ENCODE results near the gene IFIT2.
"Not testable (repeated sequence)": the region's sequence is repeated elsewhere in the genome, so short reads cannot be mapped to it uniquely, and the experiment has no call there.

Gene IFIT2

GRCh38 chr10:89301721-89302445 lies at the start of gene IFIT2:
Gene IFIT2 (plus strand): TSS chr10:89302046. CDS start chr10:89302124, 78 bp downstream.
- Histone ChIP-seq H4K20me1 (peaks cover 0 to 8% (median 0%) of the 10 kb centered on the region in 11 experiments; a peak in 2 of 22 replicates), H3K9me3 (replicated peaks in 1 of 11) (peaks cover 0 to 38% (median 24%) of the 10 kb centered on the region in 11 experiments; a peak in 19 of 22 replicates), H3K9ac (peak within 1 kb of the TSS; percentile 69 to 85 (median 79)), H3K27ac (peak within 1 kb of the TSS; percentile 48 to 93 (median 88); a peak in 21 of 22 replicates), H3K36me3 (peaks cover 7 to 16% (median 13%) of the 10 kb centered on the region in 11 experiments; a peak in 19 of 22 replicates), H3K4me2 (peak within 1 kb of the TSS; percentile 78 to 97 (median 94)), H3K27me3 (no peaks in the 10 kb centered on the region), H3K4me3 (peak within 1 kb of the TSS; percentile 55 to 73 (median 64)), H3K4me1 (peaks cover 36 to 67% (median 52%) of the 10 kb centered on the region in 10 experiments)
- no peak for TF ChIP-seq Cebpa-rat (IDR thresholded peaks at IDR 0.05)

- Histone ChIP-seq H3K27ac (peak overlapping the region in 6 of 11 experiments; percentile 1 to 82 (median 19); a peak in 7 of 22 replicates), H3K36me3 (peaks cover 0 to 9% (median 5%) of the 10 kb centered on the region in 11 experiments; a peak in 12 of 22 replicates), H3K9ac (0 out of 22 replicates have a peak overlapping the region, but pooled peaks of 1 of the 11 experiments have one; percentile 82), H3K27me3 (no peaks in the 10 kb centered on the region), H3K9me3 (replicated peaks in 1 of 11) (peaks cover 29 to 39% (median 35%) of the 10 kb centered on the region in 11 experiments), H3K4me2 (peak overlapping the region in 4 of 11 experiments; percentile 39 to 87 (median 84); a peak in 10 of 22 replicates), H4K20me1 (peaks cover 0 to 27% (median 0%) of the 10 kb centered on the region in 11 experiments; a peak in 3 of 22 replicates), H3K4me1 (peaks cover 10 to 67% (median 30%) of the 10 kb centered on the region in 10 experiments), H3K4me3 (peak overlapping the region in 6 of 10 experiments; percentile 79 to 98 (median 90); a peak in 10 of 20 replicates)
- TF ChIP-seq Cebpa-rat (IDR thresholded peaks at IDR 0.05) = no peak
Observed at GRCh38 chr10:89252225-89252585, 49.6 kb upstream of the IFIT2 start.

- H3K4me3 ChIP-seq, H4K20me1 ChIP-seq, H3K36me3 ChIP-seq, H3K9ac ChIP-seq, H3K27me3 ChIP-seq: not testable (repeated sequence)
- H3K4me2 ChIP-seq = peak overlapping the region in 4 of 11 experiments; percentile 66 to 86 (median 80); a peak in 9 of 22 replicates
- H3K27ac ChIP-seq = peak overlapping the region in 2 of 11 experiments; percentile 61; a peak in 3 of 22 replicates
- peaks cover 29 to 39% (median 35%) of the 10 kb centered on the region in 11 experiments for H3K9me3 ChIP-seq (replicated peaks in 1 of 11)
- peaks cover 10 to 68% (median 31%) of the 10 kb centered on the region in 10 experiments for H3K4me1 ChIP-seq
Observed at GRCh38 chr10:89255091-89255579, 46.7 kb upstream of the IFIT2 start.

- Histone ChIP-seq H4K20me1 (no peaks in the 10 kb centered on the region; a peak in 1 of 22 replicates), H3K4me1 (peaks cover 5 to 70% (median 28%) of the 10 kb centered on the region in 10 experiments; a peak in 19 of 20 replicates), H3K4me3 (peak overlapping the region in 1 of 10 experiments; percentile 1; a peak in 1 of 20 replicates), H3K4me2 (peak overlapping the region in 6 of 11 experiments; percentile 21 to 86 (median 72); a peak in 12 of 22 replicates), H3K9ac (0 out of 22 replicates have a peak overlapping the region, but pooled peaks of 2 of the 11 experiments have one; percentile 15 to 40), H3K9me3 (replicated peaks in 1 of 11) (peaks cover 29 to 39% (median 35%) of the 10 kb centered on the region in 11 experiments), H3K27ac (peak overlapping the region in 4 of 11 experiments; percentile 57 to 61 (median 61); a peak in 8 of 22 replicates), H3K36me3 (peaks cover 0 to 9% (median 0%) of the 10 kb centered on the region in 11 experiments; a peak in 8 of 22 replicates), H3K27me3 (no peaks in the 10 kb centered on the region)
- 0 out of 22 replicates have a peak, but pooled peaks of 1 of the 11 experiments have one; percentile 27 for TF ChIP-seq Cebpa-rat (IDR thresholded peaks at IDR 0.05)
Observed at GRCh38 chr10:89255793-89256192, 46.1 kb upstream of the IFIT2 start.

GRCh38 chr10:89256340-89256739 lies 45.5 kb upstream of the IFIT2 start:
- Histone ChIP-seq H3K9me3 (replicated peaks in 1 of 11) (peaks cover 29 to 39% (median 35%) of the 10 kb centered on the region in 11 experiments), H3K36me3 (peaks cover 0 to 9% (median 0%) of the 10 kb centered on the region in 11 experiments; a peak in 8 of 22 replicates), H3K27me3 (no peaks in the 10 kb centered on the region), H3K9ac (peak overlapping the region in 2 of 11 experiments; percentile 15 to 40; a peak in 1 of 22 replicates), H3K4me1 (peaks cover 0 to 74% (median 25%) of the 10 kb centered on the region in 10 experiments; a peak in 17 of 20 replicates), H3K4me3 (no peak overlapping the region), H3K4me2 (peak overlapping the region in 6 of 11 experiments; percentile 21 to 86 (median 72); a peak in 11 of 22 replicates), H4K20me1 (no peaks in the 10 kb centered on the region), H3K27ac (peak overlapping the region in 4 of 11 experiments; percentile 57 to 61 (median 61); a peak in 7 of 22 replicates)
- no peak for TF ChIP-seq Cebpa-rat (IDR thresholded peaks at IDR 0.05)

- Histone ChIP-seq H3K4me2 (peak overlapping the region in 4 of 11 experiments; percentile 66 to 86 (median 80); a peak in 7 of 22 replicates), H3K4me3 (no peak overlapping the region), H3K27me3 (no peaks in the 10 kb centered on the region), H3K9me3 (replicated peaks in 1 of 11) (peaks cover 29 to 39% (median 35%) of the 10 kb centered on the region in 11 experiments), H3K27ac (peak overlapping the region in 1 of 11 experiments; percentile 61; a peak in 2 of 22 replicates), H3K36me3 (peaks cover 0 to 9% (median 0%) of the 10 kb centered on the region in 11 experiments; a peak in 8 of 22 replicates), H3K9ac (no peak overlapping the region), H4K20me1 (no peaks in the 10 kb centered on the region), H3K4me1 (peaks cover 0 to 73% (median 25%) of the 10 kb centered on the region in 10 experiments; a peak in 14 of 20 replicates)
- TF ChIP-seq Cebpa-rat (IDR thresholded peaks at IDR 0.05) = no peak
Observed at GRCh38 chr10:89256962-89257361, 44.9 kb upstream of the IFIT2 start.

GRCh38 chr10:89257581-89257980 lies 44.3 kb upstream of the IFIT2 start:
- Histone ChIP-seq H3K36me3 (peaks cover 0 to 9% (median 0%) of the 10 kb centered on the region in 11 experiments; a peak in 8 of 22 replicates), H3K9me3 (replicated peaks in 1 of 11) (peaks cover 29 to 35% (median 32%) of the 10 kb centered on the region in 11 experiments), H3K27me3 (no peaks in the 10 kb centered on the region), H3K4me2 (peak overlapping the region in 3 of 11 experiments; percentile 15 to 81 (median 54); a peak in 5 of 22 replicates), H3K9ac (no peak overlapping the region), H3K4me1 (peaks cover 0 to 74% (median 23%) of the 10 kb centered on the region in 10 experiments; a peak in 14 of 20 replicates), H4K20me1 (no peaks in the 10 kb centered on the region), H3K27ac (no peak overlapping the region), H3K4me3 (no peak overlapping the region)
- TF ChIP-seq Cebpa-rat (IDR thresholded peaks at IDR 0.05) = no peak

- Histone ChIP-seq H3K4me2 (peak overlapping the region in 6 of 11 experiments; percentile 12 to 60 (median 48); a peak in 10 of 22 replicates), H3K27ac (peak overlapping the region in 2 of 11 experiments; percentile 9 to 21; a peak in 4 of 22 replicates), H4K20me1 (no peaks in the 10 kb centered on the region), H3K9me3 (replicated peaks in 1 of 11) (peaks cover 19 to 28% (median 26%) of the 10 kb centered on the region in 11 experiments), H3K4me3 (no peak overlapping the region), H3K9ac (no peak overlapping the region), H3K27me3 (no peaks in the 10 kb centered on the region), H3K4me1 (peaks cover 0 to 79% (median 23%) of the 10 kb centered on the region in 10 experiments; a peak in 14 of 20 replicates), H3K36me3 (peaks cover 0 to 10% (median 0%) of the 10 kb centered on the region in 11 experiments; a peak in 8 of 22 replicates)
- TF ChIP-seq Cebpa-rat (IDR thresholded peaks at IDR 0.05) = no peak
Observed at GRCh38 chr10:89258881-89259280, 43.0 kb upstream of the IFIT2 start.
